Measurements from ENCODE around the gene PTPRN2. TPM values are rescaled to one million over a fixed set of nuclear protein-coding genes. Genes with fewer than 3 reads are reported as not detected.

PTPRN2 gene
- polyA plus RNA-seq, 1 of the 3 experiments (the other 2 are of a cell fraction): 4.0 TPM

- H3K79me2 ChIP-seq (ENCODE audit: insufficient read depth): no peaks in the 10 kb centered on the region
- no peak overlapping the region for H3K4me3 ChIP-seq (ENCODE audit: low read depth in 2 of 2, low read length in 1 of 2)
- no peaks in the 10 kb centered on the region for H3K9me3 ChIP-seq
- no peaks in the 10 kb centered on the region for H3K27me3 ChIP-seq (ENCODE audit: insufficient read depth)
- no peaks in the 10 kb centered on the region for H3K36me3 ChIP-seq (replicated peaks in 1 of 2; ENCODE audit: control insufficient read depth in 1 of 2, insufficient read depth in 2 of 2, low read length in 1 of 2)
- H3K9me2 ChIP-seq: no peaks in the 10 kb centered on the region
- no peak overlapping the region for H3K4me2 ChIP-seq
- peaks cover 8% of the 10 kb centered on the region for H3F3A ChIP-seq (replicated peaks; ENCODE audit: insufficient read depth)
- no peak overlapping the region for H2AFZ ChIP-seq (ENCODE audit: low read depth)
- WGBS (ENCODE audit: low lambda C conversion rate): 21% methylated on average over 7 of the region's 9 CpGs
- POLR2A ChIA-PET: no interaction called here
- TF ChIP-seq GABPA (IDR thresholded peaks at IDR 0.05; ENCODE audit: low read depth) (no peak), SIN3A (IDR thresholded peaks at IDR 0.05; ENCODE audit: borderline replicate concordance, low read depth, low read length) (no peak), MXI1 (IDR thresholded peaks at IDR 0.05; ENCODE audit: low read depth, low read length) (no peak), FOXM1 (IDR thresholded peaks at IDR 0.05; ENCODE audit: low read depth) (no peak), SMC3 (IDR thresholded peaks at IDR 0.05; ENCODE audit: low read depth, low read length) (no peak), ZBTB33 (IDR thresholded peaks at IDR 0.05; ENCODE audit: borderline replicate concordance, low read depth) (no peak), NRF1 (IDR thresholded peaks at IDR 0.05; ENCODE audit: low read depth, low read length) (no peak), TEAD4 (IDR thresholded peaks at IDR 0.05; ENCODE audit: borderline replicate concordance, insufficient read depth) (no peak), RCOR1 (IDR thresholded peaks at IDR 0.05; ENCODE audit: low read length) (no peak), EZH2phosphoT487 (IDR thresholded peaks at IDR 0.05; ENCODE audit: borderline replicate concordance, low read depth) (no peak), RFX5 (IDR thresholded peaks at IDR 0.05; ENCODE audit: low read length) (no peak), CHD2 (IDR thresholded peaks at IDR 0.05; ENCODE audit: low read length, partially characterized antibody) (no peak), TAF1 (IDR thresholded peaks at IDR 0.05; ENCODE audit: borderline replicate concordance, low read depth, low read length) (no peak), MAX (IDR thresholded peaks at IDR 0.05; ENCODE audit: low read depth) (no peak), JUND (IDR thresholded peaks at IDR 0.05) (no peak)
- no peaks in the 10 kb centered on the region for H4K20me1 ChIP-seq (ENCODE audit: insufficient read depth)
- no peak overlapping the region for H3K27ac ChIP-seq (ENCODE audit: low read depth in 2 of 2, low read length in 1 of 2)
- H3K4me1 ChIP-seq (ENCODE audit: control insufficient read depth in 1 of 2, insufficient read depth in 2 of 2, low read depth in 1 of 2, low read length in 1 of 2): no peaks in the 10 kb centered on the region; a peak in 1 of 4 replicates
- peak; percentile 3 for DNase-seq
- CTCF ChIA-PET: no interaction called here
- no peak overlapping the region for H3K9ac ChIP-seq
Observed at GRCh38 chr7:158249692-158250091, 337.9 kb downstream of the PTPRN2 start.

- DNase-seq: no peak
- Histone ChIP-seq H3K36me3 (replicated peaks in 1 of 2; ENCODE audit: control insufficient read depth in 1 of 2, insufficient read depth in 2 of 2, low read length in 1 of 2) (no peaks in the 10 kb centered on the region), H3K79me2 (ENCODE audit: insufficient read depth) (no peaks in the 10 kb centered on the region), H3F3A (replicated peaks; ENCODE audit: insufficient read depth) (peaks cover 8% of the 10 kb centered on the region), H3K27ac (ENCODE audit: low read depth in 2 of 2, low read length in 1 of 2) (no peak overlapping the region), H3K4me3 (ENCODE audit: low read depth in 2 of 2, low read length in 1 of 2) (no peak overlapping the region), H3K9ac (no peak overlapping the region), H3K9me3 (no peaks in the 10 kb centered on the region), H2AFZ (ENCODE audit: low read depth) (no peak overlapping the region), H3K9me2 (no peaks in the 10 kb centered on the region), H3K27me3 (ENCODE audit: insufficient read depth) (no peaks in the 10 kb centered on the region), H3K4me2 (no peak overlapping the region), H3K4me1 (ENCODE audit: control insufficient read depth in 1 of 2, insufficient read depth in 2 of 2, low read depth in 1 of 2, low read length in 1 of 2) (no peaks in the 10 kb centered on the region; a peak in 1 of 4 replicates), H4K20me1 (ENCODE audit: insufficient read depth) (no peaks in the 10 kb centered on the region)
- POLR2A ChIA-PET: no interaction called here
- 18% methylated on average over 8 of the region's 10 CpGs for WGBS (ENCODE audit: low lambda C conversion rate)
- CTCF ChIA-PET: no interaction called here
- TF ChIP-seq CHD2 (IDR thresholded peaks at IDR 0.05; ENCODE audit: low read length, partially characterized antibody): no peak
- no peak for TF ChIP-seq TCF12 (IDR thresholded peaks at IDR 0.05)
- no peak for TF ChIP-seq NFIC (IDR thresholded peaks at IDR 0.05; ENCODE audit: borderline replicate concordance)
- no peak for TF ChIP-seq ZBTB33 (IDR thresholded peaks at IDR 0.05; ENCODE audit: borderline replicate concordance, low read depth)
- TF ChIP-seq POLR2AphosphoS5 (IDR thresholded peaks at IDR 0.05; ENCODE audit: low read depth, low read length): no peak
- TF ChIP-seq EP300 (IDR thresholded peaks at IDR 0.05; ENCODE audit: borderline replicate concordance in 1 of 2, low read depth in 1 of 2, low read length in 1 of 2): no peak
- no peak for TF ChIP-seq GABPA (IDR thresholded peaks at IDR 0.05; ENCODE audit: low read depth)
- no peak for TF ChIP-seq TEAD4 (IDR thresholded peaks at IDR 0.05; ENCODE audit: borderline replicate concordance, insufficient read depth)
- TF ChIP-seq FOXJ3 (CRISPR knock-in tag; IDR thresholded peaks at IDR 0.05): no peak
- TF ChIP-seq USF2 (IDR thresholded peaks at IDR 0.05; ENCODE audit: borderline replicate concordance, low read depth, low read length): no peak
- TF ChIP-seq MEF2A (IDR thresholded peaks at IDR 0.05; ENCODE audit: borderline replicate concordance, low read depth): no peak
Observed at GRCh38 chr7:158248816-158249215, 338.8 kb downstream of the PTPRN2 start.
